ENCODE results near the gene DIS3L2.
A peak's percentile ranks its signal among the peaks of the same experiment; 100 is the strongest.
"Not testable (repeated sequence)": the region's sequence is repeated elsewhere in the genome, so short reads cannot be mapped to it uniquely, and the experiment has no call there.

The DIS3L2 gene

DNA sequence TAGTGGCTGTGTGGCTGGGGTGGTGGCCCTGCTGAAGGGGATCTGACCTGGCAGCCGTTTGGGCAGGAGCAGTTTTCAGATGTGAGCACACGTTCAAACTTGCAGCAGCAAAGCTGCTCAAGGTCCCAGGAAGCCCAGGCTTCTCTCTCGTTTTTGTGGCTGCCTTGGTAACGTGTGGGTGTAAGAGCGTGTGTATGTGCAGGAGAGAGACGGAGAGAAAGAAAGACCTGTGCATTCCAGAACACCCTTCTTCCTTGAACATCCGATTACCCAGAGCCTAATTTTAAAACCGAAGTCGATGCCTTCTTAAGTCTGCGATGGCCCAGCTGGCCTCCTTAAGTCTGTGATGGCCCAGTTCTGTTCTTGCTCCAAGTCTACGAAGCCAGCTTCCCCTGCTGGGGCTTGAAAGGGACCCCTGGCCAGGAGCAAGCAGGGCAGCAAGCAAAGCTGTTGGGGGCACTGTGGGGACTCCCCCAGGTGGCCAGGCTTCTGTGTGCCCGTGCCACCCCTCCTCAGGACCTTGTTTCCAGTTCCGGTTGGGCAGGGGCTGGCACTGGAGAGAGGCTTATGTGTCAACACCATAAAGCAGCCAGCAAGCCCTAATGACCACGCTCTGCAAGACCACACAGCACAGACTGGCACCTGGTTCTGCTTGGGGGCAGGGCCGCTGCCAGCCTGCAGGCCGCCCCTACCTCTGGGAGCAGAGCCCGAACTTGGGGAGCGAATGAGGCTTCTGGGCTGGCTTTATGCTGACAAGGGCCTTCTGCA lies 361.2 kb downstream of the DIS3L2 start:
- no peak for DNase-seq (ENCODE audit: low spot score)

GRCh38 chr2:232323328-232323650 lies 361.8 kb downstream of the DIS3L2 start:
- no peak for DNase-seq (ENCODE audit: low spot score)

GRCh38 chr2:232323967-232324366 lies 362.5 kb downstream of the DIS3L2 start:
- DNase-seq (ENCODE audit: low spot score), result not testable (repeated sequence)

- DNase-seq (ENCODE audit: low spot score), result no peak
Observed at GRCh38 chr2:232324778-232325177, 363.3 kb downstream of the DIS3L2 start.

DNA sequence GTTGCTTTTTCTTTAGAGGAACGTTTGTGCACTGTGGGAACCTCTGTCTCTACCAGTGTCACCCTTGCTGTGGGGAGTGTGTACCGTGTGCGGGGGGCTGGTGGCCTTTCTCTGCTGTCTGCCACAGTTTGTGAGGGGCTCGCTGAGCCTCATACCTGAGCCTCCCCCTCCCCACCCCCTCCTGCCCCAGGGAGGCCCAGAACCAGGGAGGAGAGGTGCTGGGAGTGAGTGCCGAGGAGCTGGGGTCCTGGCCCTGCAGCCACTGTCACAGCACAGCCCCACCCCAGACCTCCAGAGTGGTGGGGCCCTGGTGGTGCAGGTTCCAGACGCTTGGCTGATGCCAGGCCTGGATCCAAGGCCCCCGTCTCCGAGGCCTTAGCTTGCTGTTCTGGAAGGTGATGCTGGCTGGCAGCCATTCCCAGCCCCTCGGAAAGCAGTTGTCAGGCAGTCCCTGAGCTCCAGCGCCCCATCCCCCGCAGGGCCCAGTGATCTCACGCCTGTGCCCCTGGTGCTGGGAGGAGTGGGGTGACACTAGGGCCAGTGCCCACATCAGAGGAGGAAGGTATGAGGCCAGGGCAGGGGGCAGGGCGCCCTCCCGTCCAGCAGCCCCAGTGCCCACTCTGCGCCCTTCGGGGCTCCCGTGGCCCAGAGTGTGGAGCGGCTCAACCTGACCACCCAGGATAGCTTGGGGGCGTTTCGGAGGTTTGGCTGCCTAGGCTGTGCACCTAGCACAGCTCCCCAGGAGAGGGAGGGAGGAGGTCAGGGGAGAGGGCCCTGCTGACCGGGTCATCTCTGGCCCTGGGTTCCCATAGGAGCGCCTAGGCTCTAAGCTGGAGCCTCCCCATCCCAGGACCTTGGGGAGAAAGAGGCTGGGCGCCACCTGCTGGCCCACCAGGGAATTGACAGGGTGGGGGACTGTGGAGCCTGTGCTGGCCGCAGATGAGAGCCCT lies 364.1 kb downstream of the DIS3L2 start:
- DNase-seq (ENCODE audit: low spot score), result peak; percentile 43

DNA sequence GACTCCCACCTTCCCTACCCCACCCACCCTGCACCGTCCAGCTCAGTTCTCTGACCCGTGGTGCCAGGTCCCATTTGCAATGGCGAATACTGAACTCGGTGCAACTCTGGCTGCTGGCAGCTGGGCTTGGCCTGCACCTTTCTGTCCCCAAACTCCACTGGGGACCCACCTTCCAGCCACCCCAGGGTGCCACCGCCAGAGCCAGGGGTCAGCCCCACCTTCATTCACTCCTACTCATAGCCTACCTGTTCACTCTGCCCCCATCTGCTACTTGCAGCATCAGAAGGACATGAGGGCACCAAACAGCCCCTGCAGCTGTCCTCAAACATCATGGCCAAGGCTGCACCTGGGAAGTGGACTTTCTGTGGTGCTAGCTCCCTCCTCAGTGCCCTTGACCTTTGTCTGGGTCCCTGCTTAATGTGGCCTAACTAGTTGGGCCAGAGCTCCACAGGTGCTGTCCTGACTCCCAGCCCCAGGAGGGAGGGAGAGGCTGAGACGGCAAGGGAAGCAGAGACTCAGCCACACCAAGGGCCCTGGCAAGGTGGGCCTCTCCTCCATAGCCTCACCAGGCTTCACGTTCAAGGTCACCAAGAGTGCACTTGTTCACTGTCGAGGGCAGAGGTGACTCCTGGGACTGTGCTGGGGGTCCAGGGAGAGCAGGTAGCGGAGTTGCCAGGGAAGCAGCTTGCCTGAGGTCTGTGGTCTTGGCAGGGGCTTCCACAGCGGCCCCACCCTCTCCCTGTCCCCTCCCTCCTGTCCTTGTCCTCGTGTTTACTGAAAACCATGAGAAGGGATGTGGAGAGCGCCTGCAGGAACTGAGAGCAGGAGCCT lies 365.0 kb downstream of the DIS3L2 start:
- not testable (repeated sequence) for DNase-seq (ENCODE audit: low spot score)

DNA sequence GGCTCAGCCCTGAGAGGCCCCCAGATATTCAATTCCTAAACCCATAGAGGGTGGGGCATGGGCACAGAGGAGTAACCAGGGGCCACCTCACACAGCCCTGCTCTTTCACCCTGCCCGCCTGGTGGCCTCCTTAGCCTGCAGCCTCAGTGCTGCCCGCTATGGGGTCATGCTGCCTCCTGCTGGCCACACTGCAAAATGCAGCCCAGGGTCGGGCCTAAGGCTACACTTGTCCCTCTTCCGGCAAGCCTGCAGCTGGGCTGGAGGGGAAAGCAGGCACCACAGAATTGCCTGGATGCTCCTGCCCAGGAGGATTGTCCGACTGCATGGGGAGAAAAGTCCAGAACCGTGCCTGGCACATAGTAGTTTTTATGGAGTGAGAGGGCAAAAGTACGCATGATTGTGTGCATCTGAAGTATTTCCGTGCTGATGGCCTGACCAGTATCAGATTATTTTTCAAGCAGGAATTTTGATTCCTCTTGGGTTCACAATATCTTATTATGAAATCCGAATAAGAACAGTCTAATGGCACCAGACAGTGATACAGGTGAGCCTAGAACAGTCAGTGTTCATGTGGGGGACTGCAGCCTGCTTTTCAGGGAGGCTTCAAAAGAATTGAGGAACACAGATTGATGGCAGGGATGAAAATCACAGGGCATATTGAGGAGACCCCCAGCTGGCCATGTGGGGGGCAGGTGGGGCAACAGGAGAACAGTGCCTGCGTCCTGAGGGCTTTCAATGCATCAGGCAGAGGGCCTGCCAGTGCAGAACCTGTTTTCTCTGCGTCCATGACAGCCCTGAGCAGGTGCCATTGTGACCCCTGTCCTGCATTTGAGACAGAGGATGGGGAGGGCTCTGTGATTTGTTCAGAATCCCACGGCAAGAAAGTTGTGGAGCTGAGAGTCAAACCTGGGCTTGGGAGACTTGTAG lies 365.9 kb downstream of the DIS3L2 start:
- DNase-seq (ENCODE audit: low spot score), result peak; percentile 82

DNA sequence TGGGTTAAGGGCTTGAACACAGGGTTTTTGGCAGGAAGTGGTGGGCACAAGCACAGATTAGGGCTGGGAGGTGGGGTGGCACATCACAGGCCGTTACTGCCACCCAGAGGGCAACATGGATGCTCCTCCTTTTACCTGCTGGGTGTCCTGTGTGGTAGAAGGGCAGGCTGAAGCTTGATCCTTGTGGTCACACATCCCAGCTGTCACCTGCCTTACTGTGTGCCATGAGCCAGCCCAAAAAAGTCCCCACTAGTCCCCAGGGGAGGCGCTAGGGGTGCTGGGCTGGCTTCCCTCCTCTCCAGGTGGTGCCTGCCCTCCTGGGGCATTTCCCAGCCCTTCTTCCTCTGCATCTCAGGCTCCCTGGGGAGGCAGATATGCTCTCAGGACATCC lies 366.5 kb downstream of the DIS3L2 start:
- DNase-seq (ENCODE audit: low spot score), result no peak

DNA sequence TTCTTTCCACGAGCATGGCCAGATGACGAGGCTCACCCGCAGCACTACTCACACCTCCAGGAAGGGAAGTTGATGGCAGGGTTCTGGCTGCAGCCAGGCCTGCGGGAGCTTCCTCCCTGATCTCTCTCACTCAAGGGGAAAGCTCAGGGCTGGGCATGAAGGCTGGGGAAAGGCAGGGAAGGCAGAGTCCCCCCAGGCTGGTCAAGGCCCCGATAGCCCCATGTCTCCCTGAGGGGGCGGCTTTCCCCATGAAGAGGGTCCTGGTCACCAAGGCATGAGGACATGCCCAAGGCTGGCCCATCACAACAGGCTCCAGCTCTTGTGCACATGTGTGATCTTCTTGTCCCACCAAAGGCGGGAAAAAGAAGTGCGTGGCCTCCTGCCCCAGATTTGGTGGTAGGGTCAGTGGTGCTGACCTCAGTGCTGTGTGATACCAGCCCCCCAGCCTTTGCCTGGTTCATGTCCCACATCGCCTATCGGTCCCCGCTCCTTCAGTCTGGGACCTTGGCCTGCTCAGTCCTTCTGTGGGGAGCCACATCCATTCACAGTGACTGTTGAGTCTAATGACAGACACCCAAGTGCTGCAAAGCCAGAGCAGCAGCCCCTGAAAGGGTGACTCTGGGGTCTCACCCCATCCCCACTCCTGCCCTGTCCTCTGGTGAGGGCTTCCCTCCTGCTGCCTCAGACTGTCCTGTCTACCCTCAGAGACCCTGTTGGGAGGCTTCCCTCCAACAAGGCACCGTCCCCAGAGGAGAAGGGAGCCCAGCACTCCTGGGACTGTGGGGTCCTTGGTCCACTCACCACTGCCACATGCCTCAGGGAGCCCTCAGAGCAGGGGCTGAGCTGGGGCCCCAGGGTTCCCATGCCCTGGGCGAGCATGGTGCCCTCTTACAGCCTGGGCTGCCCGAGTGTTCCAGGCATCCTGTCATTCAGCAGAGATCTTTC lies 367.3 kb downstream of the DIS3L2 start:
- no peak for DNase-seq (ENCODE audit: low spot score)

GRCh38 chr2:232329716-232330067 lies 368.2 kb downstream of the DIS3L2 start:
- no peak for DNase-seq (ENCODE audit: low spot score)

- DNase-seq (ENCODE audit: low spot score), result no peak
Observed at GRCh38 chr2:232330068-232330999, 368.8 kb downstream of the DIS3L2 start.

DNA sequence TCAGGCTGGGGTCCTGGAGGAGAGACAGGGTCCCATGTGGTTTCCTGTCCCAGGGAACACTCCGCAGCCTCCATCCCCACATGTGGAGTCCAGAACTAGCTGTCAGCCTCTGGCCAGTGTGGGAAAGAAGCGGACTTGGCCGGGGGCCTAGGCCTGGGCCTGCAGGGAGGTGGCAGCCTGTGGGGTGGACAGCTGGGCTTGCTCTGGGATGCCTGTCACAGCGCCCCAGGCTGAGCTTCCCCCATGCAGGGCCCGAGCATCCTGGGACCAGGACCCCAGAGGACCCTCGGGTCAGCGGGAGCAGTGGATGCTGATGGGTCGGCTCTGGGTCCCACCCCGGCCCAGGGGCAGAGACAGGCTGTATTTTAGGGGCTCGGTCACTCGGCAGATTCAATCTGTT lies 369.5 kb downstream of the DIS3L2 start:
- DNase-seq (ENCODE audit: low spot score), result not testable (repeated sequence)

DNA sequence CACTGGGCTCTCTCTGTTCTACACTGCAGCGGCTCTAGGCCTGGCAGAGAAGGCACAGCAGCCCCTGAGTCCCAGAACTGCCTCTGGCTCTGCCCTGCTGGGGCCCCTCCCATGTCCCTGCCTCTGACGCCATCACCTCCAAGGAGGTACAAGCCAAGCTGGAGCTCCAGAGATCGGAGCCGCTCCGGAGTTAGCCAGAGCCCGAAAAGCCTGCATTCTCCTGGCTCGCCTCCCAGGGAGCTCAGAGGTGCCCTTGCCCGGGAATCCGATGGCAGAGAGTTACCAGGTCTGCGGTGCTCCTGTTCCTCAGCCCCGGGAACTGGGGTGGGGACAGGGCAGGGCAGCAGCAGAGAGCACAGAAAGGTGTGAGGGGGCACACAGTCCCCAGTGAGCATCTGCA lies 370.1 kb downstream of the DIS3L2 start:
- not testable (repeated sequence) for DNase-seq (ENCODE audit: low spot score)

DNA sequence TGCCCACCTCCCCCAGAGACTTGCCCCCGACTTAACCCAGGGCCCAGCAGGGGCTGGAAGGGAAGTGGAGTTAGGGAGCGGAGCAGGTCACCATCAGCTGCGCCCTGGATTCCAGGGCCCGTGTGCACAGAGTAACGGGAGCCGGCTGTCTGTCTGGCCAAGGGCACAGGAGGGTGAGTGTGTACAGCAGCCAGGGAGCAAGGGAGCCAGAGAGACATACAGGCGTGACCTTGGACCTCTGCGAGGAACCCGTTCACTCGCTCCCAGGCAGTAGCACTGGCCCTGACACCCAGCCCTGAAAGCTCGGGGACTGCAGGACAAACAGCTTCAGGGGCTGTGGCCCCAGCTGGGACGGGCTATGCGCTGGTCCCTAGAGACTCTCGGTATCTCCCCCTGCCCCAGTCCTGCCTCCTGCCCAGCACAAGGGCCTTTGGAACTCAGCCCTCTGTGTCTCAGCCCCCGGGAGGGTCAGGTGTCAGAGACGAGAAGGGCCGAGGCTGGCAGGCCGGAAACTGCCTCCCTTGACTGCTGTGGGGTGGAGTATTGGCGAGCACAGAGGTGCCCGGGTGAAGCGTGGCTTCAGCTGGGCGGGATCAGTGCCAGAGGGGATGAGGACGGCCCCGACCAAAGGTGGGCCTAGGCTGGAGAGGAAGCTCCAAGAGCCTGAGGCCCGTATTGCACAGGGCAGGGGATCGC lies 370.9 kb downstream of the DIS3L2 start:
- DNase-seq (ENCODE audit: low spot score), result not testable (repeated sequence)

DNA sequence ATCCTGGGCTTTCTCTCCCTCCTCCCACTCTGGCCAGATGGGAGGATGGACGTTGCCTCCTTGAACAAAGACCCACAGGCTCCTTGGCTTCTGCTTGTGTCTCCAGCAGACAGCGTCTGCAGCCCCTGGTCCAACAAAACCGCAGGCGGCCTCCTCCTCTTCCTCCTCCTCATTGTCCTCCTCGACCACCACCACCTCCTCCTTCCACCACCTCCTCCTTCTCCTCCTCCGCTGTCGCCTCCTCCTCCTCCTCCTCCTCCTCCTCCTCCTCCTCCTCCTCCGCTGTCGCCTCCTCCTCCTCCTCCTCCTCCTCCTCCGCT lies 371.4 kb downstream of the DIS3L2 start:
- DNase-seq (ENCODE audit: low spot score), result no peak

DNA sequence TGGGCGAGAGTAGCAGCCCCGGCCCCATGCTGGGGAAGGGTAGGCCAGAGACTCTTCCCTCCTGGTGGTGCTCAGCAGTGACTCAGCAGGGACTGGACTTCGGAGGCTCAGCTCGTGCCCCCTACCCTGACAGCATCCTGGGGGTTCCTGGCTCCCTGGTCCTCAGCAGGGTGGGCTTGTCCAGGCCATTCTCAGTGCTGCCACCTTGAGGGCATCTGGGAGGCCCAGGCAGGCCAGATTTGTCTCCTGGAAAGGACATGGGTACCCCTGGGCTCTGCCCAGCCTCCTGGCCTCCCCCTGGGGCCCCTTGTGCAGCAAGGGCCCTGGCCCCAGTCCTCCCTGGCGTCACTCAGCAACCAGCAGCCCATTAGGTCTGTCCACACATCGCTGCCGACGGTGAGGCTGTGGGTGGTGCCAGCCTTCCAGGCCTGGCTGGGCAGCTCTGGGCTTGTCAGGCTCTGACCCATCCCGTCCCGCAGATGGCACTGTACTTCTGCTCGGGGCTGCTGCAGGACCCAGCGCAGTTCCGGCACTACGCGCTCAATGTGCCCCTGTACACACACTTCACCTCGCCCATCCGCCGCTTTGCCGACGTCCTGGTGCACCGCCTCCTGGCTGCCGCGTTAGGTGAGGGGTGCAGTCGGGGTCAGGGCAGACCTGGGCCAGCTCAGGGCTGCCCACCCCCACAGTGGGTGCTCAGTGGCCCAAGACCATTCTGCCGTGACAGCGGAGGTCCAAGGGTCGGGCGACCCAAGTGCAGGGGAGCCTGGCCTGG lies 372.0 kb downstream of the DIS3L2 start:
- DNase-seq (ENCODE audit: low spot score), result no peak

- not testable (repeated sequence) for DNase-seq (ENCODE audit: low spot score)
Observed at GRCh38 chr2:232334136-232334884, 372.8 kb downstream of the DIS3L2 start.

All from CD4-positive, alpha-beta T cell treated with Interleukin-15 for 4 hours (primary cell).